GM23248 (cell line): ENCODE results near the gene PJVK. TPM values are rescaled to one million over a fixed set of nuclear protein-coding genes. Genes with fewer than 3 reads are reported as not detected.
"Not testable (repeated sequence)": the region's sequence is repeated elsewhere in the genome, so short reads cannot be mapped to it uniquely, and the experiment has no call there.

ENCODE experiments used
- DNase-seq: peaks from one replicate; pipeline ENCODE4 v3.0.0-alpha.2; 2015
- H2AFZ ChIP-seq: fragments of 200-600 bp; sonication (generic); 2 replicates; pipeline ENCODE4 v1.6.1; 2016; ENCODE audit warnings: antibody characterized with exemption
- H3F3A ChIP-seq: fragments of 200-600 bp; sonication (generic); 2 replicates; pipeline ENCODE4 v1.6.1; 2016; ENCODE audit warnings: mild to moderate bottlenecking, antibody characterized with exemption, mixed run types; ENCODE audit not compliant: insufficient read depth
- H3K27ac ChIP-seq: fragments of 200-600 bp; sonication (generic); 2 replicates; pipeline ENCODE4 v1.5.1; 2016; ENCODE audit warnings: mild to moderate bottlenecking
- H3K27me3 ChIP-seq: fragments of 200-600 bp; sonication (generic); replicated peaks from 2 replicates; pipeline ENCODE4 v1.6.1; 2016; ENCODE audit warnings: mild to moderate bottlenecking; ENCODE audit not compliant: insufficient read depth
- H3K36me3 ChIP-seq: fragments of 200-600 bp; sonication (generic); 2 replicates; pipeline ENCODE4 v1.6.1; 2016; ENCODE audit warnings: low read depth, mild to moderate bottlenecking
- H3K4me1 ChIP-seq: fragments of 200-600 bp; sonication (generic); 2 replicates; pipeline ENCODE4 v1.6.1; 2016; ENCODE audit warnings: mild to moderate bottlenecking; ENCODE audit not compliant: insufficient read depth
- H3K4me2 ChIP-seq: fragments of 200-600 bp; sonication (generic); one replicate; pipeline ENCODE4 v1.6.1; 2016; ENCODE audit warnings: mild to moderate bottlenecking; ENCODE audit not compliant: unreplicated experiment
- H3K4me3 ChIP-seq: fragments of 200-600 bp; sonication (generic); 2 replicates; pipeline ENCODE4 v1.5.1; 2016; ENCODE audit warnings: mild to moderate bottlenecking
- H3K79me2 ChIP-seq: fragments of 200-600 bp; sonication (generic); 2 replicates; pipeline ENCODE4 v1.6.1; 2016; ENCODE audit warnings: mild to moderate bottlenecking; ENCODE audit not compliant: insufficient read depth
- H3K9ac ChIP-seq: fragments of 200-600 bp; sonication (generic); 2 replicates; pipeline ENCODE4 v1.6.1; 2016; ENCODE audit warnings: mild to moderate bottlenecking
- H3K9me2 ChIP-seq: fragments of 200-600 bp; sonication (generic); 2 replicates; pipeline ENCODE4 v1.6.1; 2016; ENCODE audit warnings: mixed run types, mild to moderate bottlenecking, moderate library complexity; ENCODE audit not compliant: insufficient read depth
- H3K9me3 ChIP-seq: fragments of 200-600 bp; sonication (generic); one replicate; pipeline ENCODE4 v1.6.1; 2017; ENCODE audit warnings: low read depth
- H4K20me1 ChIP-seq: fragments of 200-600 bp; sonication (generic); 2 replicates; pipeline ENCODE4 v1.6.0; 2016; ENCODE audit not compliant: insufficient read depth
- EZH2 ChIP-seq: fragments of 200-600 bp; sonication (generic); IDR thresholded peaks from 2 replicates; pipeline ENCODE4 v1.6.1; 2018; ENCODE audit warnings: antibody characterized with exemption, mild to moderate bottlenecking; ENCODE audit not compliant: insufficient read depth, poor library complexity, severe bottlenecking
- EZH2phosphoT487 ChIP-seq: fragments of 200-600 bp; sonication (generic); IDR thresholded peaks from 2 replicates; pipeline ENCODE4 v1.6.1; 2018; ENCODE audit warnings: antibody characterized with exemption, moderate library complexity, mild to moderate bottlenecking, low read depth; ENCODE audit not compliant: insufficient read depth
- WGBS, 2 experiments: methylation state at CpG; one replicate each; pipeline ENCODE4 v1.1.6; 2015 to 2017; ENCODE audit warnings: low lambda C conversion rate in 2 of 2, low coverage in 1 of 2; ENCODE audit errors: missing lambda C conversion rate in 2 of 2; 5-methylcytosine and 5-hydroxymethylcytosine counted together
- in situ Hi-C: fragments of 300-500 bp; cut with MboI; formaldehyde crosslinking; loops from 2 replicates; pipeline ENCODE4 v1.15.0; 2020
- polyA plus RNA-seq: library from polyadenylated mRNA; unstranded; fragments of >200 nt; fragmentation: Nextera tagmentation; extraction: Ambion mirVana; gene quantifications from 2 replicates; pipeline ENCODE4 v1.2.1, GENCODE V29; 2016
- total RNA-seq: library from RNA; depleted of rRNA; stranded (reverse); fragments of >200 nt; shearing (Covaris generic); gene quantifications from 2 replicates; pipeline ENCODE4 v1.2.3, GENCODE V29; 2014

The PJVK gene
- total and polyA plus RNA-seq, 2 experiments from 2014 or later: 0.97 to 1.6 TPM

DNA sequence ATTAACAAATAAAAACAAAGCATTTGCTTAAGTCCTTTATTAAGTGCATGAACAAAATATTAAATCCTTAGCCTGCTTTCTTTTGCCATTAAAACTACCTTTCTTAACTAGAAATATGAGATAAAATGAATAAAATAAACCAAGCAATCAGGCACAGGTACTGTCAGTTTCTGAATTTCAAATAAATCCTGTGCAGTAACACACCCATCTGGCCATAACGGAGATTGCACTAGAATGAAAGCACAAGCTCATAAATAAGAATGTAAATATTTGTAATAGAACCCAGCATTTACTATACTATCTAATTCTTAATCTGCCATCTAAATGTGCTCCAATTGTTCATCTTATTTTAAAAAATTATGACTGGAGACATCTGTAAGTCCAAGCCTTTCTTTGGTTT lies 32.1 kb upstream of the PJVK start:
- Histone ChIP-seq H3F3A (peaks cover 5% of the 10 kb centered on the region; the same call in 1 of the 2 replicates), H3K4me3 (no peak overlapping the region), H3K9ac (no peak overlapping the region), H3K9me2 (no peaks in the 10 kb centered on the region), H3K27ac (no peak overlapping the region), H3K4me2 (no peak overlapping the region), H3K9me3 (no peaks in the 10 kb centered on the region), H3K27me3 (no peaks in the 10 kb centered on the region), H3K36me3 (no peaks in the 10 kb centered on the region), H3K79me2 (peaks cover 10% of the 10 kb centered on the region), H2AFZ (no peak overlapping the region), H3K4me1 (peaks cover 7% of the 10 kb centered on the region), H4K20me1 (no peaks in the 10 kb centered on the region)
- WGBS, 2 experiments: 90 to 98% methylated on average over 1 of the region's 1 CpG
- in situ Hi-C loops: loop anchor here (10.0 kb wide), 1 partner anchor 294 kb away; no protein-coding TSS in a partner anchor
- no peak for TF ChIP-seq EZH2phosphoT487
- TF ChIP-seq EZH2: no peak
- peak; percentile 26 for DNase-seq

DNA sequence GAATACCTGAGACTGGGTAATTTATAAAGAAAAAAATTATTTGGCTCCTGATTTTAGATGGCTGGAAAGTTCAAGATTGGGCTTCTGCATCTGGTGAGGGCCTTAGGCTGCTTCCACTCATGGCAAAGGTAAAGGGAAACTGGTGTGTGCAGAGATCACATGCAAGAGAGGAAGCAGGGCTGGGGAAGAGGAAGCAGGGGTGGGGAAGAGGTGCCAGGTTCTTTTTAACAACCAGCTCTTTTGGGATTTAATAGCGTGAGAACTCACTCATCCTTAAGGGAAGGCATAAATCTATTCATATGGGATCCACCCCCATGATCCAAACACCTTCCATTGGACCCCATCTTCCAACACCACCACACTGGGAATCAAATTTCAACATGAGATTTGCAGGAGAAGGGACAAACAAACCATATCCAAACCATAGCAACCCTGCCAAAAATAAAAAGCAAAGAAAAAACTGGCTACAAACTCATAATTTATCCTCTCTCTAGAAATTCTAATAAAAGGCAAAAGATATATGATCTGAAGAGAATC lies 30.6 kb upstream of the PJVK start:
- Histone ChIP-seq H3K4me3 (no peak overlapping the region), H2AFZ (no peak overlapping the region), H3K27me3 (no peaks in the 10 kb centered on the region), H4K20me1 (no peaks in the 10 kb centered on the region), H3K9me3 (no peaks in the 10 kb centered on the region), H3F3A (no peaks in the 10 kb centered on the region), H3K9me2 (no peaks in the 10 kb centered on the region), H3K79me2 (peaks cover 10% of the 10 kb centered on the region; the same call in 1 of the 2 replicates), H3K4me1 (no peaks in the 10 kb centered on the region), H3K36me3 (no peaks in the 10 kb centered on the region), H3K27ac (no peak overlapping the region), H3K9ac (no peak overlapping the region), H3K4me2 (no peak overlapping the region)
- DNase-seq: no peak
- 90 to 93% methylated on average over 1 of the region's 1 CpG for WGBS, 2 experiments
- in situ Hi-C loops: no loop called here
- no peak for TF ChIP-seq EZH2
- no peak for TF ChIP-seq EZH2phosphoT487

GRCh38 chr2:178422097-178422496 lies 29.1 kb upstream of the PJVK start:
- no peak for DNase-seq
- Histone ChIP-seq H3K79me2 (peaks cover 14% of the 10 kb centered on the region; the same call in 1 of the 2 replicates), H3K4me1 (no peaks in the 10 kb centered on the region), H3K36me3 (0 out of 2 replicates have a peak, but pooled peaks cover 3% of the 10 kb centered on the region), H3K27me3 (no peaks in the 10 kb centered on the region), H3K9ac (no peak overlapping the region), H3K9me3 (no peaks in the 10 kb centered on the region), H3K27ac (no peak overlapping the region), H4K20me1 (no peaks in the 10 kb centered on the region), H3K9me2 (no peaks in the 10 kb centered on the region), H3K4me3 (no peak overlapping the region), H3K4me2 (no peak overlapping the region), H2AFZ (no peak overlapping the region), H3F3A (no peaks in the 10 kb centered on the region)
- whole genome bisulfite sequencing, 2 experiments: 84 to 85% methylated on average over 3 of the region's 3 CpGs
- TF ChIP-seq EZH2: no peak
- in situ Hi-C loops: no loop called here

- H3K4me3 ChIP-seq, H2AFZ ChIP-seq, H3K27ac ChIP-seq, H3K9me2 ChIP-seq, H3K36me3 ChIP-seq, H3K9ac ChIP-seq, H4K20me1 ChIP-seq, H3K9me3 ChIP-seq, in situ Hi-C loops, DNase-seq, H3K4me1 ChIP-seq, H3K4me2 ChIP-seq, H3K27me3 ChIP-seq, H3F3A ChIP-seq: not testable (repeated sequence)
- WGBS, 2 experiments: 88 to 91% methylated on average over 5 of the region's 5 CpGs
- peaks cover 14% of the 10 kb centered on the region; the same call in 1 of the 2 replicates for H3K79me2 ChIP-seq
Observed at GRCh38 chr2:178423746-178424145, 27.4 kb upstream of the PJVK start.
